GM20431 (cell line): Measurements from ENCODE around the gene EPB41L2.

Source experiments
- in situ Hi-C: fragments of 300-500 bp; cut with MseI, MboI; formaldehyde crosslinking; loops from one replicate; pipeline ENCODE4 v1.15.0; 2020; ENCODE audit warnings: low sequenced_read_pairs; ENCODE audit not compliant: unreplicated experiment

Gene EPB41L2

DNA sequence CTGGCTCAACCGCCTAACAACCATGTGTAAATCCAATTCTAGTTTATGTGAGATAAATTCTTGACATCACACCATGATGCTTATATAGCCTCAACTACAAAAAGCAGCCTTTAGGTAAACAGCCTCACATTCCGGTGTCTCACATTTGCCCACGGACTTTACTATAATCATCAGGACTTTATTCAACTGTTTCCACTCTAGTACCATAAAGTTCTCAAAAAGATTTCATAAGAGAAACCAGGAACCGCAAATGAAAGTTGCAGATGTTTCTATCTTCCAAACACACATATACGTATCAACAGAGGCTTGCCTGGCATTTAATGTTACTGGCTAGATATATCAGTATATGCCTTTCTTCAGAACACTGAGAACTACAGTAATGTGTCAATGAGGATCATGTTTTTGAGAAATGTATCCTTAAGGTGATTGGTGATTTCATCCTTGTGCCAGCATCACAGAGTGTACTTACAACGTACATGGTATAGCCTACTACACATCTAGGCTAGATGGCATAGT is 80.0 kb downstream of the EPB41L2 start:
- in situ Hi-C loops: no loop called here

DNA sequence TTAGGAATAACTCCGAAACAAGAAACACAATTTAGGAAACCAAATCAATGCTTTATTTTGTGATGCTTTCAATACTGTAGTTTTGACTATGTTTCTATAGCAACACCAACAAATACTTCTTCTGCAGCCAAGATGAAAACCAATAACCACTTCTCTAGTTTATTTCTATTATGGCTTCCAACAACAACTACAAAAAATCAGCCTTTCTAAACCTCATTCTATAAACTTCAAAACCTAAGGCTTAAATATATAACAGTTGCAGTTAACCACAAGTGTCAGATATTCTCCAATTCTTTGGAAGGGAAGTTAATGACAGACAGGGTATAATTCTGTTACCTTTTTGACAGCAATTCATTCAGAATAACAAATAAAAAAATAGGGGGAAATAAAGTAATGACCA is 80.9 kb downstream of the EPB41L2 start:
- in situ Hi-C loops: no loop called here

DNA sequence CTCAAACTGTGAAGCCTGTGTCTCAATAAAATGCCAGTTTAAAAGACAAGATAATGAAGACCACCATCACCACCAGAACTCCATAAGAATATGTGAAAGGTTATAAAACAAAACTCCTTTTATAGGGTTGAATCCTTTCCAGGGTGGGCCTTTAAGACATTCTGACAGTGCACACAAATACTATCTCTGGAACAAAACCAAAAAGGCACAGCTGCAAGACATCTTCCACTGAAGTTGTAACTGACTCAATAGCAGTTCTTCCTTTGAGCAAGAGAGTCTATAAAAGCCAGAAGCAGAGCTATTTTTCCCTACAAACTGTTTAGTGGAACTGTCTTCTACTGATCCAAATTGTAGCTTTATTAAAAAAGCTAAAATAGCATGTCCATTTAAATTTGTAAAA is 81.6 kb downstream of the EPB41L2 start:
- in situ Hi-C loops: no loop called here

DNA sequence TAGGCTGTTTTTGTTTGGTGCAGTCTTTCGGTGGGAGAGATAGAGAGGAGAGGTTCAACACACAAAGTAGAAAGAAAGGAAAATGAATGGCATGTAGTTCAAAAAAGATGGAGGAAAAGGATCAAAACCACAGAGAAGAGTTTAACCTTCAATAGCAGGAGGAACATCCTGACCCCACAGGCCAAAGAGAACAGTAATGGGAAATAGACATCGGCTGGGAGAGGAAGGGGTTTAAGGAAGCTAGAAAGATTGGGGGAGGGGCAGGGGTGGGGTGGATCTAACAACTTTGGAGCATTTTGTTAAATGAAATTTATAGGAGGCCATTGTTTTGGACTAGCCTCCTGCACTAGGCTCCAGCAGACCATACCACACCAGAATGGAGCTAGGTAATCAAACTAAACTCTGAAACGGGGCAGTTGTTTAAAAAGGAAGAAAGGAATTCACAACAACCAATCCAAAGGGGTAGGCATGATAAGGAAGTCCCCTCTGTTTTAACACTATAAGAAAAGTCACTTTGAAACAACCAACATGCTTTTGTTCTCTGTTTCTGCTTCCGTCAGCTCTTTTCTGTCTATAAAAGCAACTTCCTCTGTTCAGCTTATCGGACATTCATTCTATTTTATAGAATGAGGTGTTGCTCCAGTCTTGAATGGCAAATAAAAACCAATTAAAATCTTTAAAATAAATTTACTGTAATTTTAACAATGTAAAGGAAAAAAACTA is 82.6 kb downstream of the EPB41L2 start:
- in situ Hi-C loops: no loop called here

DNA sequence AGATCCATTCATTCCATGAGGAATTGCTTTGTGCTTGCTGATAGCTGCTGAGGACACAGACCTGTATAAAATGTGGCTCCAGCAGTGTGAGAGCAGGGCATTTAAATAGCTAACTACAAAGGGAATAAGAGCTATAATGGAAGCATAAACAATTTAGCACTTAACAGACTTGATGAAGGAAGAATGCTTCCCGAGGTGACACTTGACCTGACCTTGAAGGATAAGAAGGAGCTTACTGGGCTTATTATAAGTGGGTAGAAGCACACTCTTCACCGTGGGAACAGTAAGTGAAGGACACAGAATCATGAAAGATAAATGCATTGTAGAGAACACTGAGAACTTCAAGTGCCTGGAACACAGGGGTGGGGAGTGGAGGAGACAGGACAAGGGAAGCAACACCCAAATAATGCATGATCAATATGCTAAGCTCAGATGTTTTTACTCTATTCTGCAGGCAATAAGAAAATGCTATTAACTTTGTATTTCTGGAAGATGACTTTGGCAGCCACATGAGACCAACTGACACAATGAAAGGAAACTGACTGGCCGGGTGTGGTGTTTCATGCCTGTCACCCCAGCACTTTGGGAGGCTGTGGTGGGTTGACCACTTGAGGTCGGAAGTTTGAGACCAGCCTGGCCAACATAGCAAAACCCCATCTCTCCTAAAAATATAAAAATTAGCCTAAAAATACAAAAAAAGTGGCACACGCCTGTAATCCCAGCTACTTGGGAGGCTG is 84.2 kb downstream of the EPB41L2 start:
- in situ Hi-C loops: no loop called here

DNA sequence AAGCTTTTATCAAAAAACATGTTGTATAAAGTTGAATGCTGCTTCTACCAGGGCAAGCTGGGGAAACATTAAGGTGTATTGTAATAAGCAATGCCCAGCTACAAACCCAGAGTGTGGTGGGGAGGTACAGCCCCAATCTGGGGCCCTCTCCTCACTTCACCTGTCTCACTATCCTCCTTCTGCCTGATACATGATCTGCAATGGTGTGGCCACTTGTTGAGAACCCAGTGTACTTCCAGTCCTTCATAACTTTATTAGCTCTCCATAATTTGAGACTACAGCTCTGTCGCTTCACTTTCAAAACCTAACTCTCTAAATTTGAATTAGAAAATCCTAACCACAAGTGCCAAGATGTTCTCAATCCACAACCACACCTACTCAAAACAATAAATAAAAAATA is 84.9 kb downstream of the EPB41L2 start:
- in situ Hi-C loops: no loop called here

DNA sequence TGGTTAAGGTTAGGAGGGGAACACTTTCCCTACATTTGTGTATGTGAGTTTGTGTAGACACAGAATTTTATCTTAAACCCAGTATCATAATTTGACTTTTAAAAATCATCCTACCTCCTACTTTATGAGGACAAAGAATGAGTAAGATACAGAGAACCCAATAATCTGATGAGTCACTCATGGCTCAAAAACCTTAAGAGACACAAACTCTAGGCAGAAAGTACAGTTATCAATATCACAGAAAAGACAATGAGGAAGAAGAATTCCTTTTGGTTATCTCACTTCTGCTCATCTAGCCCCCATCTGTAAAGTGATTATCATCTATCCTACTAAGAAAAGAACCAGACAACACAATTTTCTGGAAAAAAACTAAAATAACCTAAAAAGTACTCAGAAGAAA is 87.7 kb downstream of the EPB41L2 start:
- in situ Hi-C loops: no loop called here

DNA sequence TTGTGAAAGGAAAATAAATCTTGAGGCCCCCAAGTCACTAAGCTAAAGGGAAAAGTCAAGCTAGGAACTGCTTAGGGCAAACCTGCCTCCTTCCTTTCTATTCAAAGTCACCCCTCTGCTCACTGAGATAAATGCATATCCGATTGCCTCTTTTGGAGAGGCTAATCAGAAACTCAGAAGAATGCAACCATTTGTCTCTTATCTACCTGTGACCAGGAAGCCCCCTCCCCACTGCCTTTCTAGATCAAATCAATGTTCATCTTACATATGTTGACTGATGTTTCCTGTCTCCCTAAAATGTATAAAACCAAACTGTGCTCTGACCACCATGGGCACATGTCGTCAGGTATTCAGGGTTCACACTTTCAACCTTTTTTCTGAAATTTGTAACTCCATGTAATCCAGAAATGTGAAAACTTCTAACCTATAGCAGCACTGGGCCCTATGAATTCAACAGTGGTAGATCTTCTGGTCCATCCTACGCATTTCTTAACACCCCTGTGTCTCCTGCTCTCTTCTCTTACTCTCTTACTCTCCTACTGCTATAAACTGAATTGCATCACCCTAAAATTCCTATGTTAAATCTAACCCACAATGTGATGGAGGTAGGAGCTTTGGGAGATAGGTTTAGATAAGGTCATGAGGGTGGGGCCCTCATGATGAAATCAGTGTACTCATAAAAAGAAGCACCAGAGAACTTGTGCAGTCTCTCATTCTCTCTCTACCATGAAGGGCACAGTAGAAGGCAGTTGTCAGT is 89.3 kb downstream of the EPB41L2 start:
- in situ Hi-C loops: no loop called here

DNA sequence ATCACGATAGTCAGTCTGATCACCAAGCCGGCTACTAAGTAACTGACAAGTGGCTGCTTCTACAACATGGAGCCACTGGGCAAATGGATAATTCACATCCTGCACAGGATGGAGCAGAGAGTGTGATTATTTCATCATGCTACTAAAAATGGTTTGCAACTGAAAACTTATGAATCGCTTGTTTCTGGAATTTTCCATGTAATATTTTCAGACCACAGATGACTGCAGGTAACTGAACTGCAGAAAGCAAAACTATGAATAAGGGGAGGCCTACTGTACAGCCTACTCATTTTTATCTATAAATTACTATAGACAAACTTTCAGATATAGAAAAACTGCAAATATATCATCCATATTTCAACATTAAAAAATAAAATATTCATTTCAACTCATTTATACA is 91.5 kb downstream of the EPB41L2 start:
- in situ Hi-C loops: no loop called here

DNA sequence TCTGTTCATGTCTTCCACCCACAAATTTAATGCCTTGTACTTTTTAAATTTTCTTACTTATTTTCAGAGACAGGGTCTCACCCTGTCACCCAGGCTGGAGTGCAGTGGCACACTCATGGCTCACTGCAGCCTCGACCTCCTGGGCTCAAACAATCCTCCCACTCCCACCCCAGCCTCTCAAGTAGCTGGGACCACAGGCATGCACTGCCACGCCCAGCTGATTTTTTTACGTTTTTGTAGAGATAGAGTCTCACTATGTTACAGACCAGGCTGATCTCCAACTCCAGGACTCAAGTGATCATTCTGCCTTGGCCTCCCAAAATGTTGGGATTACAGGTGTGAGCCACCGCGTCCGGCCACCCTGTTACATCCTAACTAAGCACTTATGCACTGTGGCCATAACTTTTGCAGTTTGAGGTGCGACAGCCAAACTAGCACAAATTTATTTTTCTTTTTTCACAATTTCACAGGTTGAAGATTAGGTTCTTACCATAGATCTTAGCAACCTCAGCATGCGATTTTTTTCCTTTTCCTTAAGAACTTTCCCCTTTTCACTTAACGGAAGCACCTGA is 92.1 kb downstream of the EPB41L2 start:
- in situ Hi-C loops: no loop called here

DNA sequence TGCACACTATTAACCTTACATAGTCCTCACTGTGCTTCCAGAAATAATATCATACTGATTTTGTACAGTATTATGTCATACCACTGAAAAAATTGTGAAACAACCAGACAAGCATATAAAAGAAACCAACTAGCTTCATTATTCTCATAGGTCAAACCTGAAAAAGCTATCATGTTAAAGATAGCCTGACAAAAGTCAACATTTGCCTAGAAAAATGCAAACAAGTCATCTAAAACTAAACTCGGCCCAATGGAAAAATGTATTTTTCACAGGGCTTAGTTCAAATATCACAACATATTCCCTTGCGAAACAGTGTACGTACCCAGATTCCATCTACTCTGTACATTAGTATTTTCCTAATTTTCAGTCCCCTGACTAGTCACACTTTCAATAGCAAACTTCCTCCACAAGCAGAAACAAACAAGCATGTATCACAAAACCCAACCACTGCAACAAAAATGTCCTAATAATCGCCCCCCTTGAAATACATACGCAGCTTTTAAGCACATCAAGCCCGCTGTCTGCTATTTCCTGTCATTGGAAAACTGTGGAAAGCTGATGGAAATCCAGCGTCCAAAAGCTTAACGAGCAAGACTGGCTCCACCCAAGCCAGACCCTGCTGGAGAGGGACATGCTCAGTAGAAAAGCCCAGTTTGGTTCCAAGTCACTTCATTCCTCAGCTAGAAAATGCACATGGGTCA is 93.1 kb downstream of the EPB41L2 start:
- in situ Hi-C loops: no loop called here

DNA sequence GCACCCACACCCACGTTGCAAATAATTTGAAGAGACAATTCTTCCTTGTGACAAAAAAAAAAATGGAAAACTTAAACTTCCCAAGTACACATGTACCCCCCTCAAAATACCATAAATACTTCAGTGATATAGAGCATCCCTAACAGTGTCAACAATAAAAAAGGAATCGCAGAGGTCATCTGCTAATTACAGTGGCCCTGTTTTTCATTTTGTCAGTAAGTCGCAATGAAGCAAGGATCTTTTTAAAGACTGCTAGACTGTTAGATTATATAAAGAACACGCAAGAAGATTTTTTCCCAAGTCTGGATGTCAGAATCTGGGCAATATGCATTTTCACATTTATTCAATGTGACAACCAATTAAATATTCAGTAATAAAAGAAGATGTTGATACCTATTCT is 93.9 kb downstream of the EPB41L2 start:
- in situ Hi-C loops: no loop called here

DNA sequence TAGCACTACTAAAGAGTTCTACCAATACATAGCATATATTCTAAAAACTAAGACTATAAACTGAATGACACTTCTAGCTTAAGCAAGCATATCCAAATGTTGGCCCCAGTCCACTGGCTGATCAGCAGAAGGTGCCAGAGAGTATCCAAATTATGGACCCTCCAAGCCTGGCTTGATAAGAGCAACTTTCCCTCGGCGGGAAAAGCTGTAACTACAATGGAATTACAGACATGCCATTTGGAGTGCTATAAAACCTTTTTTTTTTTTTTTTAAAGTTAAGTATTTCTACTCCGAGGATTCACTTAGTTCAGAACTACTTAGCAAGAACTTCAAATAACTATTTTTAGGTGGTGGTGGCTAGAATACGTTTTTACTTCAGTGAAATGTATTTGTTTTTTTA is 94.6 kb downstream of the EPB41L2 start:
- in situ Hi-C loops: no loop called here

DNA sequence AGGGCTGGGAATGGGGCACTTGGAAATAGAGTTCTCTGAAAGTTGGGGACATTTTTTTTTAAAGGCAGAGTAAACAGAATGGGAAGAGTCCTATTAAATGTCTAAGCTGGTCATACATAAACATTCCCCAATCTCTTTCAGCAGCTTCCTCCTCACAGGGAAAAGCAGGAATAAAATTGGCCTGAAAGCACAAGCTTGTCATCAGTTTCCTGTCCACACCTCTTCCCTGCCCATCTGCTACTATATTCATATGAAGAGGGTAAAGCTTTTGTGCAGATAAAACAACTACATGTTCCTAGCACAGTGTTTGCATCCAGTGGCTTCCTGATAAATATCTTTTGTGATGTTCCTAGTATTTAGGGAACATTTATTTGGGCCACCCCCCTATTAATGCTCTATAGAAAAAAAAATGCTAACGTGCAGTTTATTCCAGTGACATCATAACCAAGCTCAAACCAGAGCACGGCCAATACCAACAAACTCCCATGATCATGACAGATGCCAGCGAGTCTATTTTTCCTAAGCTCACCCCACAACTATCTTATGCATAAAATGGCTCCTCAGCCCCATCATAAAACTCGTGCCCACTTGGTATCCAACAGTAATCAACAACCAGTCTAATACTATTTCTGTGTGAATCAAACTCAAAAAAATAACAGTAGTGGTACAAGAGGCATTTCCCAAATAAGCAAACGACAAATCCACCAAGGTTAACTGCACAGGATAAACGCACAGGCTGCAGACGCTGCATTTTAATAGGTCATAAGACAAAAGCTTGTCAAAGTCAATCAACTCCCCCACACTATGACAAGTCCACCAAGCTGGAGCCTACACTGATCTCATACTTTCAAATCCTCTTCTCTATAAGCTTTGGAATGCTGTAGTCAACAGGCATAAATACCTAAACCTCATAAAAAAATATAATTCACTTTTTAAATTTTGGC is 95.3 kb downstream of the EPB41L2 start:
- in situ Hi-C loops: no loop called here

DNA sequence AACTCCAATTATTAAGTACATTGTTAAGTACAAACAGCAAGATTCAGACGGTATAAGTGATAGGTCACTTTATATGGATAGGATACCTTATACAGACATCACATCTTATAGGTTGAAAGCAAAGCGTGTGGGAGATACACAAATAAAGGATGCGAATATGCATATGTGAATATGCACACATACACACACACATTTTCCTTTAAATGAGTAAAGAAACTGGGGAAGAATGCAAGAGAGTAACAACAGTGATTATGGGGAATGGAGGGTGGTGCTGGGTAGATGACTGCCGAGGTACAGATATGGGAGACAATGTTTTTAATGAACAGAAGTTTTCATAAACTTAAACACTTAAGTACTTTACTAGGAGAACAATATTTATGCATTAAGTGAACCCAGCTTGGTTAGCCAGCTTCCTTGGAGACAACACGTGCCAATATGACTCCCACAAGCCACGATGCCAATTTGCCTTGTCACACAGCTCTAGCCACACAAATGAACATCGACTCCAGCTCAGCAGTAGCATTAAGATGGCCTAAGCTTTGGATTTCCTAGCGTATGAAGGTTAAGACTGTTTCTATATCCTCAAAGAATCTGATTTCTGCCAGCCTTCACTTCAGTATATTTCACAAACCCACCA is 96.6 kb downstream of the EPB41L2 start:
- in situ Hi-C loops: no loop called here

DNA sequence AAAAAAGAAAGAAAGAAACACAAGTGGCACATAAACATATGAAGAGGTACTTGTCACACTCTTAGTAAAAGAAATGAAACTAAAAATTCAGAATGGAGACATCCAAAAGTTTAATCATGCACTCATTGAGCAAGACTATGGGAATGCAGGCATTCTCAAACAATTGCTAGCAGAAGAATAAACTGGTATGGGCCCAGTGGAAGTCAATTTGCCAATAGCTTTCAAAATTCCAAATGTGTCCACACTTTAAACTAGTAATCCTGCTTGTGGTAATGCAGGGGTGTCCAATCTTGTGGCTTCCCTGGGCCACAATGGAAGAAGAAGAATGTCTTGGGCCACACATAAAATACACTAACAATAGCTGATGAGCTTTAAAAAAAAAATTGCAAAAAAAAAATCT is 97.4 kb downstream of the EPB41L2 start:
- in situ Hi-C loops: no loop called here

DNA sequence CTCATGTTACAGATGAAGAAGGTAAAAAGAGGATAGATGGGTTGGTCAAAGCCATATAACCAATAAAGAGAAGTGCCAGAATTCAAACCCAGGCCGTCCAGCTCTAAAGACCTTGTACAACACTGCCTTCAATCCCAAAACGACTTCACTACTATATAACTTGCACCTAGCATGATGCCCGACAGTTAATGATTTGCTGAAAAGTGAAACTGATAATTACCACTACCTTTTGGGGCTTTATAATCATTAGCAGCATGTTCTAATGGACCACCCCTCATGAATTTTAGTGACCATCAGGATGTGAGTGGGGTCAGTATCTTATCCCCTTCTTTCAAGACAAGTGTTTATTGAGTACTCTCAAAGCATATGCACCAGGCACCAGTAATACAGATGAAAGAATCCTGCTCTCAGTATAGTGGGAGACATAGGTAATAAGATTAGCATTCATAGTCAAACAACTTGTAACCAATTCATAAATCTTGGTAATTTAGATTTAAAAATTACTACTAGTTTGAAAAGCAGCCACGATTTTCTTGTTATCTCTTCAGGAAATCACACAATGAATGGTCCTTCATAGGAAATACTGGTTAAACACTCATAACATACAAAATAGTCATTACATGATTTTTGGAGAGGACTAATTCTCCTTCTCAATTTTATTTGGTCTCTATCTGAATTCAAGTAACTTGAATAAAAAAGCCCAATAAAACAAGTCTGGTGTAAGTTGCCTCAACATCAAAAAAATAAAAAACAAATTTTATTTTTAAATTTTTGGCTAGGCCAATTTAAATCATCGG is 98.0 kb downstream of the EPB41L2 start:
- in situ Hi-C loops: no loop called here

DNA sequence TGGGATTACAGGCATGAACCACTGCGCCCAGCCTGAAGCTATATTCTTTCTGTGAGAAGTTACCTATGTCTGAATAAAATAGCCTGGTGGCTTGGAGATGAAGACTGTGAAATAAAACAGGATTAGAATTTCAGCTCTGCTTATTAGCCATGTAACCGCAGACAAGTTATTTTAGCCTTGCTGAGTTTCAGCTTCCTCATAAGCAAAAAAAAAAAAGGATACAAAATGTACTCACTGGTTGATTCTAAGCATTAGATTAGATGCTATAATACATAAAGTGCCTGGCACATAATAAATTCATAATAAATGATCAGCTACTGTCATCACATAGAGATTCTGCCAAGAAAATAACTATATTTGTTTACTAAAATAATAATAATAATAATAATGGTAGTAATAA is 98.8 kb downstream of the EPB41L2 start:
- in situ Hi-C loops: no loop called here
